ENCODE data around the gene TRNAU1AP. TPM values are rescaled to one million over a fixed set of nuclear protein-coding genes. Genes with fewer than 3 reads are reported as not detected.
A peak's percentile ranks its signal among the peaks of the same experiment; 100 is the strongest.

The TRNAU1AP gene
- total RNA-seq, result 49.4 and 55.4 TPM in 2 replicates

DNA sequence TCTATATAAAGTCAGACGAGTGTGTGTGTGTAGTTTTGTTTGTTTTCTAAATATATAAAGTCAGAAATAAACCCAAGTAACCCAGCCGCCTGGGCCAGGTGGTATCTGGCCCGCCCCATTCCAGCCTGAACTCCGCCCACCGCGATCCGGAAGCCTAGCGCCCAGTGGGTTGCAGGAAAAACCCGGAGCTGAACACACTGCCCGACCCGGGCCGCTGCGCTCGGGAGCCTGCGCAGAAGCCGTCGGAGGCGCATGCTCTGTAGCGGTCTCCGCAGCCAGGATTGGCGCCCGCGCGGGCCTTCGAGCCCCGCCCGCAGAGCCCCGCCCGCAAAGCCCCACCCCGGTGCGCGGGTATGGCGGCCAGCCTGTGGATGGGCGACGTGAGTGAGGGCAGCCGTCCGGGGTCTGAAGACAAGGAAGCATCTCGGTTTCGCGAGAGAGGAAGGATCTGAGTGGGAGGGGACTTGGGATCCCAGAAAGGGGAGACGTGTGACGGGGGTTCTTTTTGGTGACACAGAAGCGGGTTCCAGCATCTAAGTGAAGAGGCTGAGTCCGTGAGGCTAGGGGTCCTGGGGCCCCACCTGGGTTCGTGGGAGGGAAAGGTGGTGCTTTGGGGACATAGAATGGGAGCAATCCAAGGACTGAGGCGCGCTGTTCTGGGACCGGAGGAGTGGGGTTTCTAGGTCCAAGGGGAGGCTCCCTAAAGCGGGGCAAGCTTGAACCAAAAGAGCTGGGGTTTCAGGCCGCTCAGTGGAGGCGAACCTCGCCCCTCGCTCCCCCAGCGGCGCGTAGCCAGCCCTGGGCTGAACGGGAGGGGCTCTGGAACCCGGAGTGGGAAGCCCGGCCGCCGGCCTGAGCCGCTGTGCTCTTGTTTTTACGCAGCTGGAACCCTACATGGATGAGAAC, at the start of gene TRNAU1AP:
TRNAU1AP (plus strand) TSS at position 328 of the 906 bp plus-strand sequence; CDS start at position 354, 26 bp downstream.
- DNase-seq (ENCODE audit: low spot score), result peak; percentile 97
- Mint-ChIP-seq H3K4me1 (ENCODE audit: low read depth) (peaks cover 6% of the 10 kb centered on the region), H3K27ac (peak within 1 kb of the TSS; percentile 93), H3K27me3 (ENCODE audit: low read depth) (no peaks in the 10 kb centered on the region), H3K4me3 (ENCODE audit: low read depth) (peak within 1 kb of the TSS; percentile 91), H3K36me3 (ENCODE audit: low read depth) (peaks cover 24% of the 10 kb centered on the region), H3K9me3 (no peaks in the 10 kb centered on the region)
- intact Hi-C loops (cut with micrococcal nuclease), result loop anchor here (1.0 kb wide), 3 partner anchors 29 to 87 kb away; no protein-coding TSS in a partner anchor

DNA sequence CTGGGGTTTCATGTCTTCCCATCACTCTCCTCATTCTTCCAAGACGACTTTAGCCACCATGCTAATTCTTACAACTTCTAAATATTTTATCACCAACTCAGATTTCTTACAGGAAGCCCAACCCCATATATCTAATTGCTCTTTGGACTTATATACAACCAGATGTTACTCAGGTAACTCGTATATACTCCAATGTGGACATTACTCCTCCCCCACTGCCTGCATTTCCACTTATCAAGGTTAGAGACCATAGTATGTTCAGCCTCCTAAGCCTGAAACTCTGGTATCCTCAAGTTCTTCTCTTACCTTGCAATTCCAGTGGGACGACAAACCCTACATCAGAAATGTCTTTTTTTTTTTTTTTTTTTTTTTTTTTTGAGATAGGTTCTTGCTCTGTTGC, 49.8 kb upstream of the TRNAU1AP start:
- Mint-ChIP-seq H3K4me3 (ENCODE audit: low read depth) (no peak overlapping the region), H3K36me3 (ENCODE audit: low read depth) (peaks cover 36% of the 10 kb centered on the region), H3K27me3 (ENCODE audit: low read depth) (no peaks in the 10 kb centered on the region), H3K9me3 (no peaks in the 10 kb centered on the region), H3K27ac (peak overlapping the region; percentile 0), H3K4me1 (ENCODE audit: low read depth) (peaks cover 12% of the 10 kb centered on the region)
- no peak for DNase-seq (ENCODE audit: low spot score)
- intact Hi-C loops (cut with micrococcal nuclease), result no loop called here

- peaks cover 55% of the 10 kb centered on the region for H3K36me3 Mint-ChIP-seq (ENCODE audit: low read depth)
- peak; percentile 96 for DNase-seq (ENCODE audit: low spot score)
- H3K27me3 Mint-ChIP-seq (ENCODE audit: low read depth), result no peaks in the 10 kb centered on the region
- H3K9me3 Mint-ChIP-seq, result no peaks in the 10 kb centered on the region
- intact Hi-C loops (cut with micrococcal nuclease), result loop anchor here (1.0 to 5.0 kb wide), 3 partner anchors 49 to 258 kb away; no protein-coding TSS in a partner anchor
- peak within 1 kb of the TSS; percentile 100 for H3K4me3 Mint-ChIP-seq (ENCODE audit: low read depth)
- H3K27ac Mint-ChIP-seq, result peak within 1 kb of the TSS; percentile 99
- H3K4me1 Mint-ChIP-seq (ENCODE audit: low read depth), result peaks cover 29% of the 10 kb centered on the region
These were observed 47.3 kb upstream of the TRNAU1AP start, which contains the start of gene RCC1 for GRCh38 chr1:28505406-28506187. Gene RCC1, plus strand, starts transcription at chr1:28506043. Its CDS starts 23,824 bp downstream, at chr1:28529867.

GRCh38 chr1:28506907-28507246, 46.0 kb upstream of the TRNAU1AP start:
- peaks cover 68% of the 10 kb centered on the region for H3K36me3 Mint-ChIP-seq (ENCODE audit: low read depth)
- H3K27ac Mint-ChIP-seq, result peak overlapping the region; percentile 99
- H3K4me1 Mint-ChIP-seq (ENCODE audit: low read depth), result peaks cover 28% of the 10 kb centered on the region
- H3K9me3 Mint-ChIP-seq, result no peaks in the 10 kb centered on the region
- no peak for DNase-seq (ENCODE audit: low spot score)
- intact Hi-C loops (cut with micrococcal nuclease), result loop anchor here (5.0 kb wide), 1 partner anchor 260 kb away; no protein-coding TSS in a partner anchor
- peak overlapping the region; percentile 100 for H3K4me3 Mint-ChIP-seq (ENCODE audit: low read depth)
- H3K27me3 Mint-ChIP-seq (ENCODE audit: low read depth), result no peaks in the 10 kb centered on the region

GRCh38 chr1:28507247-28507645, 45.6 kb upstream of the TRNAU1AP start:
- intact Hi-C loops (cut with micrococcal nuclease), result loop anchor here (5.0 kb wide), 1 partner anchor 260 kb away; no protein-coding TSS in a partner anchor
- peak overlapping the region; percentile 99 for H3K27ac Mint-ChIP-seq
- no peaks in the 10 kb centered on the region for H3K27me3 Mint-ChIP-seq (ENCODE audit: low read depth)
- H3K4me1 Mint-ChIP-seq (ENCODE audit: low read depth), result peaks cover 31% of the 10 kb centered on the region
- peak overlapping the region; percentile 100 for H3K4me3 Mint-ChIP-seq (ENCODE audit: low read depth)
- no peaks in the 10 kb centered on the region for H3K9me3 Mint-ChIP-seq
- no peak for DNase-seq (ENCODE audit: low spot score)
- H3K36me3 Mint-ChIP-seq (ENCODE audit: low read depth), result peaks cover 72% of the 10 kb centered on the region

DNA sequence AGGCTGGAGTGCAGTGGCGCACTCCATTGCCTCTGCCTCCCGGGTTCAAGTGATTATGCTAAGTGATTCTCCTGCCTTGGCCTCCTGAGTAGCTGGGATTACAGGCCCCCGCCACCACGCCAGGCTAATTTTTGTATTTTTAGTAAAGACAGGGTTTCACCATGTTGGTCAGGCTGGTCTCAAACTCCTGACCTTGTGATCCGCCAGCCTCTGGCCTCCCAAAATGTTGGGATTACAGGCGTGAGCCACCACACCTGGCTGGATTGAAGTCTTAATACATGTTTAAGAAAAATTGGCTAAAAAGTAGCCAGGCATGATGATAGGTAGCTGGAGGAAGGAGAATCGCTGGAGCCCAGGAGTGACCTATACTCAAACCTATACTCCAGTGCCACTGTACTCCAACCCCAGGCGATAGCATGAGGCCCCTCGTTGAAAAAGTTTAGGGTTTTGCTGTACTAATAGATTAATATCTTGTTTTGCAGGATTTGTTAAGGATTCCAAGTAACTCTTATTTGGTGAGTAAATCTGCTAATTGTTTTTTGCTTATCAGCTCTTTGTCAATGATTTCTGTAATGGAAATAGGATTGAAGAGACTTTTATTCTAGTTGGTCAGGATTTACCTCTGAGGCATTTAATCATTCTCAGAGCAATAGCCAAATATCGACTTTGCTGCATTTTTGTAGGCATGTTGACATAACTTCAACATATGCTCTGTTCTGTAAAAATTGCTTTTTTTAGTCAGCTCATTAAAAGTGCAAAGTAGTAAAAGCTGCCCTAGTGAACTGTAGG, 45.0 kb upstream of the TRNAU1AP start:
- Mint-ChIP-seq H3K4me3 (ENCODE audit: low read depth) (peak overlapping the region; percentile 100), H3K27me3 (ENCODE audit: low read depth) (no peaks in the 10 kb centered on the region), H3K27ac (peak overlapping the region; percentile 99), H3K36me3 (ENCODE audit: low read depth) (peaks cover 78% of the 10 kb centered on the region), H3K4me1 (ENCODE audit: low read depth) (peaks cover 37% of the 10 kb centered on the region), H3K9me3 (no peaks in the 10 kb centered on the region)
- no peak for DNase-seq (ENCODE audit: low spot score)
- intact Hi-C loops (cut with micrococcal nuclease), result loop anchor here (2.0 to 5.0 kb wide), 2 partner anchors 73 to 261 kb away; no protein-coding TSS in a partner anchor

DNA sequence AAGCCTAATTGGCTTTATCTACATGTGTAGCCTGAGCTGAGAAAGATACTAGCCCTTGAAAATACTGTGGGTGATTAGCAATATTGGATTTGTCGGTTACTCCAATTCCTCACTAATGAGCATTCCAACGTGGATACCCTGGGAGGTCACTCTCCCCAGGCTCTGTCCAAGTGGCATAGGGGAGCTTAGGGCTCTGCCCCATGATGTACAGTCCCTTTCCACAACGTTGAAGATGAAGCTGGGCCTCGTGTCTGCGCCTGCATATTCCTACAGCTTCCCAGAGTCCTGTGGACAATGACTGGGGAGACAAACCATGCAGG, 44.5 kb upstream of the TRNAU1AP start:
- Mint-ChIP-seq H3K4me1 (ENCODE audit: low read depth) (peaks cover 38% of the 10 kb centered on the region), H3K27me3 (ENCODE audit: low read depth) (no peaks in the 10 kb centered on the region), H3K9me3 (no peaks in the 10 kb centered on the region), H3K4me3 (ENCODE audit: low read depth) (peak overlapping the region; percentile 100), H3K36me3 (ENCODE audit: low read depth) (peaks cover 83% of the 10 kb centered on the region), H3K27ac (peak overlapping the region; percentile 99)
- DNase-seq (ENCODE audit: low spot score), result no peak
- intact Hi-C loops (cut with micrococcal nuclease), result loop anchor here (2.0 to 5.0 kb wide), 2 partner anchors 72 to 261 kb away; no protein-coding TSS in a partner anchor

DNA sequence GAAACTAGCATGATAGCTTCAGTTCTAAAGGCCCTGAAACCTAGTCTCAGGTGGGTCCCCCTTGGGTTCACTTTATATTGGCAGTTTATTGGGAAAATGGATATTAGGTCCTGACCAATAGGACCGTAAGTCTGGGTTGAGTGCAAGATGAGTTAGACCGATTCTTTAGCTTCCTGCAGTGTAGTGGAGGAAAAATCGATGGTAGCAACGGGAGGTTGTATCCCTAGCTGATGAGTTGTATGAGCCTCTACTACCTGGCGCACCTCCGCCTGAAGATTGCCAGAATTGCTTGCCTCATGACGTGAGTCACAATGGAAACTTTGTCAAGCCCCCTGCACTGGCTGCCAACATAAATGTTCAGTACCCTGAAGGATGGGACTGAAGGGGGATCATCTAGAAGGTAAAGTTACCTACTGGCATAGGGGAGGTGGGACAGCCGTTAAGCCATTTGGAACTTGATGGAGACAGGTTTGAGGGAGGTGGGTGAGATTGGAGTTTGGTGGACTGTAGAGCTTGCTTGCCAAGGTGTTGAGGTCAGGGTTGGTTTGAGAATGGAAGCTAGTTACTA, 43.1 kb upstream of the TRNAU1AP start:
- H3K4me1 Mint-ChIP-seq (ENCODE audit: low read depth), result peaks cover 40% of the 10 kb centered on the region
- peaks cover 92% of the 10 kb centered on the region for H3K36me3 Mint-ChIP-seq (ENCODE audit: low read depth)
- H3K9me3 Mint-ChIP-seq, result no peaks in the 10 kb centered on the region
- no peak for DNase-seq (ENCODE audit: low spot score)
- peak overlapping the region; percentile 100 for H3K4me3 Mint-ChIP-seq (ENCODE audit: low read depth)
- H3K27ac Mint-ChIP-seq, result peak overlapping the region; percentile 99
- no peaks in the 10 kb centered on the region for H3K27me3 Mint-ChIP-seq (ENCODE audit: low read depth)
- intact Hi-C loops (cut with micrococcal nuclease), result loop anchor here (2.0 to 5.0 kb wide), 2 partner anchors 71 to 262 kb away; no protein-coding TSS in a partner anchor

DNA sequence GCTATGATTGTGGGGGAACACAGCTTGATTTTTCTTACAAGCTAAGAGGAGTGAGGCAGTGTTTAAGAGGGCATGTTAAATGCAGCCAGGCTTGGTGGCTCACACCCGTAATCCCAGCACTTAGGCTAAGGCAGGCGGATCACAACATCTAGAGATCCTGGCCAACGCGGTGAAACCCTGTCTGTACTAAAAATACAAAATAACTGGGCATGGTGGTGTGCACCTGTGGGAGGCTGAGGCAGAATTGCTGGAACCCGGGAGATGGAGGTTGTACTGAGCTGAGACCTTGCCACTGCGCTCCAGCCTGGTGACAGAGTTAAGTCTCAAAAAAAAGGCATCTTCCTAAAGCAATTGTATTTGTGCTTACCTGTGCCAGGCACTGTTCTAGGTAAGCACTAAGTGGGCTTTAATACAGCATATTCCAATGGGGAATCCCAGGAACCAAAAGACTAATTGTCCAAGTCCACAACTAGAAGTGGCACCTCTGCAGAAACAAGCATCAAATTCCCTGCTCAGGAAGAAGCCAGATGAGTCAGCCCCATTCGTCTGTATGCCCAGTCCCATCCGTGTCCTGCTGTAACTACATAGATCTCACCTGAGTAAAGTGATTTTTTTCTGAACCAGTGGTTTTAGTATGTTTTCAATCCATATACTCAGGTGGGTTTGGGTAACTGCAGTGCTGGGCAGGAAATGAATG, 42.5 kb upstream of the TRNAU1AP start:
- DNase-seq (ENCODE audit: low spot score), result no peak
- Mint-ChIP-seq H3K27ac (peak overlapping the region; percentile 99), H3K27me3 (ENCODE audit: low read depth) (no peaks in the 10 kb centered on the region), H3K4me3 (ENCODE audit: low read depth) (peak overlapping the region; percentile 100), H3K36me3 (ENCODE audit: low read depth) (peaks cover 91% of the 10 kb centered on the region), H3K4me1 (ENCODE audit: low read depth) (peaks cover 39% of the 10 kb centered on the region), H3K9me3 (no peaks in the 10 kb centered on the region)
- intact Hi-C loops (cut with micrococcal nuclease), result no loop called here

DNA sequence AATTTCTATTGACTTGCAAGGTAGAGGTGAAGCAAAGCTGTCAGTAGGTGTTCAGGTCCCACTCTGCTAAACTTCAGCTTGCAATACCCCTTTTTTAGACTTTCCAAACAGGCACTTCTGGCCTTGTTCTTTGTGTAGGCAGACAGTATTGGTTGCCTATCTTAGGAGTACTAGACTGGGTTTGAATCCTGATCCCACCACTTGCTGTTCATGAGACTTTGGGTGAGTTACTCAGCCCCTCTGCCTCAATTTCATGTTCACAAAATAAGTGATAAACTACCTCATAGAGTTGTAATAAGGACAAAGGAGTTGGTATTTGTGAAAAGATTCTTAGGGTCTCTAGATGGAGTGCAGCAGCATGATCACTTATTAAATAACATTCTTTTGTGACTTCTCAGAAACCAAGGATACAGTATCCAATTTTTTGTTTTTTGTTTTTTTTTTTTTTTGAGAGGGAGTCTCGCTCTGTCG, 41.9 kb upstream of the TRNAU1AP start:
- intact Hi-C loops (cut with micrococcal nuclease), result no loop called here
- Mint-ChIP-seq H3K4me3 (ENCODE audit: low read depth) (peak overlapping the region; percentile 100), H3K4me1 (ENCODE audit: low read depth) (peaks cover 38% of the 10 kb centered on the region)

GRCh38 chr1:28512058-28512611, 40.8 kb upstream of the TRNAU1AP start:
- H3K4me3 Mint-ChIP-seq (ENCODE audit: low read depth), result peak overlapping the region; percentile 63
- H3K4me1 Mint-ChIP-seq (ENCODE audit: low read depth), result peaks cover 42% of the 10 kb centered on the region
- no peaks in the 10 kb centered on the region for H3K27me3 Mint-ChIP-seq (ENCODE audit: low read depth)
- intact Hi-C loops (cut with micrococcal nuclease), result no loop called here
- no peak for DNase-seq (ENCODE audit: low spot score)
- peaks cover 77% of the 10 kb centered on the region for H3K36me3 Mint-ChIP-seq (ENCODE audit: low read depth)
- H3K9me3 Mint-ChIP-seq, result no peaks in the 10 kb centered on the region
- peak overlapping the region; percentile 78 for H3K27ac Mint-ChIP-seq

More for the DNA sequence above, 41.9 kb upstream of the TRNAU1AP start:
- Mint-ChIP-seq H3K9me3 (no peaks in the 10 kb centered on the region), H3K27ac (peak overlapping the region; percentile 99), H3K27me3 (ENCODE audit: low read depth) (no peaks in the 10 kb centered on the region), H3K36me3 (ENCODE audit: low read depth) (peaks cover 85% of the 10 kb centered on the region)
- no peak for DNase-seq (ENCODE audit: low spot score)
